Measurements from ENCODE around the gene CLN5. TPM values are rescaled to one million over a fixed set of nuclear protein-coding genes. Genes with fewer than 3 reads are reported as not detected.

CLN5 gene
- total and polyA plus RNA-seq, 12 donors = 10.5 to 22.3 (median 15.2) TPM

GRCh38 chr13:76948149-76948548 is 43.7 kb upstream of the CLN5 start, which contains the start of gene ACOD1:
Gene ACOD1, plus strand, starts transcription at chr13:76948511. Its CDS starts 48 bp downstream, at chr13:76948559.
- Histone ChIP-seq H3K9me3 (peaks cover 0 to 8% (median 0%) of the 10 kb centered on the region in 11 donors), H3K4me1 (peaks cover 0 to 23% (median 0%) of the 10 kb centered on the region in 9 donors), H3K27ac (no peak within 1 kb of the TSS), H3K27me3 (peaks cover 0 to 22% (median 7%) of the 10 kb centered on the region in 7 donors), H3K36me3 (no peaks in the 10 kb centered on the region), H3K4me3 (no peak within 1 kb of the TSS)
- intact Hi-C loops (cut with DNase I) = no loop called here
- TF ChIP-seq, protein P1, sequence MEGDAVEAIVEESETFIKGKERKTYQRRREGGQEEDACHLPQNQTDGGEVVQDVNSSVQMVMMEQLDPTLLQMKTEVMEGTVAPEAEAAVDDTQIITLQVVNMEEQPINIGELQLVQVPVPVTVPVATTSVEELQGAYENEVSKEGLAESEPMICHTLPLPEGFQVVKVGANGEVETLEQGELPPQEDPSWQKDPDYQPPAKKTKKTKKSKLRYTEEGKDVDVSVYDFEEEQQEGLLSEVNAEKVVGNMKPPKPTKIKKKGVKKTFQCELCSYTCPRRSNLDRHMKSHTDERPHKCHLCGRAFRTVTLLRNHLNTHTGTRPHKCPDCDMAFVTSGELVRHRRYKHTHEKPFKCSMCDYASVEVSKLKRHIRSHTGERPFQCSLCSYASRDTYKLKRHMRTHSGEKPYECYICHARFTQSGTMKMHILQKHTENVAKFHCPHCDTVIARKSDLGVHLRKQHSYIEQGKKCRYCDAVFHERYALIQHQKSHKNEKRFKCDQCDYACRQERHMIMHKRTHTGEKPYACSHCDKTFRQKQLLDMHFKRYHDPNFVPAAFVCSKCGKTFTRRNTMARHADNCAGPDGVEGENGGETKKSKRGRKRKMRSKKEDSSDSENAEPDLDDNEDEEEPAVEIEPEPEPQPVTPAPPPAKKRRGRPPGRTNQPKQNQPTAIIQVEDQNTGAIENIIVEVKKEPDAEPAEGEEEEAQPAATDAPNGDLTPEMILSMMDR (IDR thresholded peaks at IDR 0.05) = no peak
- no peak for ATAC-seq
- no peak for DNase-seq
- 78 to 80% methylated on average over 2 of the region's 2 CpGs for WGBS, 2 donors

- no peak for DNase-seq
- 91 to 92% methylated on average over 2 of the region's 2 CpGs for WGBS, 2 donors
- intact Hi-C loops (cut with DNase I) = no loop called here
These were observed 41.8 kb upstream of the CLN5 start for GRCh38 chr13:76950101-76950500.

DNA sequence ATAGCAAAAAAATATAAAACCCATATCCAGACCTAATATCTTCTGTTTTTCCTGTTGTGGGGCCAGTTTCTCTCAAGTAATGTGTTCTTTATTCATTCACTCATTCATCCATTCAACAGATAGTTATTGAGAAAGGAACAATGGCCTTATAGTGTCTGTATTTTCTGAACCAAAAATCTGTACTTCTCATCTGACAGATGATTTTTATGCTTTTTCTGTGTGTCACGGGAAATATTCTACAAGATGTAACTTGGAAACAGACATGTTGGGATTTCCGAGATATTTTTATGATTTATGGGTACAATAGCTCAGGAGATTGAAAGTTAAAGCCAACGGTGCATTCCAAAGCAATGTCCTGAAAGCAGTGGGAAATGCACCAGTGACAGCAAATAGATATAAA is 37.9 kb upstream of the CLN5 start:
- ATAC-seq (no peak), DNase-seq (no peak)
- TF ChIP-seq, protein P1 (IDR thresholded peaks at IDR 0.05) = no peak
- Histone ChIP-seq H3K4me1 (no peaks in the 10 kb centered on the region), H3K36me3 (no peaks in the 10 kb centered on the region), H3K27ac (no peak overlapping the region), H3K27me3 (peaks cover 0 to 26% (median 12%) of the 10 kb centered on the region in 7 donors), H3K4me3 (no peak overlapping the region), H3K9me3 (peaks cover 0 to under 1% (median 0%) of the 10 kb centered on the region in 11 donors)
- intact Hi-C loops (cut with DNase I) = no loop called here
- WGBS, 2 donors = 68 to 75% methylated on average over 3 of the region's 3 CpGs

More at GRCh38 chr13:76950101-76950500, 41.8 kb upstream of the CLN5 start:
- peaks cover 0 to 11% (median 0%) of the 10 kb centered on the region in 9 donors for H3K4me1 ChIP-seq
- H3K36me3 ChIP-seq = no peaks in the 10 kb centered on the region
- H3K4me3 ChIP-seq = no peak overlapping the region
- peaks cover 0 to 26% (median 12%) of the 10 kb centered on the region in 7 donors for H3K27me3 ChIP-seq
- TF ChIP-seq, protein P1 (IDR thresholded peaks at IDR 0.05) = no peak
- ATAC-seq = no peak
- peaks cover 0 to 8% (median 0%) of the 10 kb centered on the region in 11 donors for H3K9me3 ChIP-seq
- no peak overlapping the region for H3K27ac ChIP-seq

DNA sequence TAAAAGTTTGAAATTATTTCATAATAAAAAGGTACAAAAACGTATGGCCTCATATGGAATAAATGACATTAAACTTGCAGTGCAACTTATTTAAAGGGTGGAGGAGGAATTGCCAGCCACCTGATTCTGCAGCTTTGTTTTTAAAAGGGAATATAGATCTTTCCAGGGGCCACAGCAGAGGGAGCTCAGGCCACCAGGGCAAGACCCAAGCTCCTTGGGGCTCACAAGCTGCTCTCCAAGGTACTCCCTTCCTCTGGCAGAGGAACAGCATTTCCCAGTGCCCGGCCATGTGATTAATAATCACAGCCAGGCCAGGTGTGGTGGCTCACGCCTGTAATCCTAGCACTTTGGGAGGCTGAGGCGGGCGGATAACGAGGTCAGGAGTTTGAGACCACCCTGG is 37.3 kb upstream of the CLN5 start:
- DNase-seq = no peak
- peaks cover 0 to 6% (median under 1%) of the 10 kb centered on the region in 11 donors for H3K9me3 ChIP-seq
- H3K27me3 ChIP-seq = peaks cover 0 to 26% (median 12%) of the 10 kb centered on the region in 7 donors
- no peak overlapping the region for H3K27ac ChIP-seq
- H3K36me3 ChIP-seq = no peaks in the 10 kb centered on the region
- intact Hi-C loops (cut with DNase I) = no loop called here
- TF ChIP-seq, protein P1 (IDR thresholded peaks at IDR 0.05) = no peak
- H3K4me3 ChIP-seq = no peak overlapping the region
- no peak for ATAC-seq
- WGBS, 2 donors = 73 to 77% methylated on average over 6 of the region's 6 CpGs
- no peaks in the 10 kb centered on the region for H3K4me1 ChIP-seq

All from heart right ventricle (tissue), 16 donors.